ENCODE measurements around the gene CWC27.

Gene CWC27

GRCh38 chr5:65020492-65020891 is 251.8 kb downstream of the CWC27 start:
- TF ChIP-seq CTBP1 (IDR thresholded peaks at IDR 0.05; ENCODE audit: borderline replicate concordance): no peak
- no peak for TF ChIP-seq LEF1 (IDR thresholded peaks at IDR 0.05; ENCODE audit: borderline replicate concordance)
- no peak for TF ChIP-seq ZNF384 (IDR thresholded peaks at IDR 0.05)
- TF ChIP-seq FOXK2 (IDR thresholded peaks at IDR 0.05): no peak
- TF ChIP-seq FOXA1 (IDR thresholded peaks at IDR 0.05): no peak
- TF ChIP-seq L3MBTL2 (conservative IDR thresholded peaks at IDR 0.05): no peak
- no peak for TF ChIP-seq HDGF (IDR thresholded peaks at IDR 0.05; ENCODE audit: borderline replicate concordance)
- TF ChIP-seq SP1 (IDR thresholded peaks at IDR 0.05): no peak
- TF ChIP-seq SUZ12 (IDR thresholded peaks at IDR 0.05): no peak
- no peak for TF ChIP-seq TARDBP (IDR thresholded peaks at IDR 0.05)
- TF ChIP-seq ARNT (IDR thresholded peaks at IDR 0.05): no peak
- no peak for TF ChIP-seq BHLHE40 (IDR thresholded peaks at IDR 0.05; ENCODE audit: borderline replicate concordance)
- TF ChIP-seq NFRKB (IDR thresholded peaks at IDR 0.05): no peak
- TF ChIP-seq PKNOX1 (IDR thresholded peaks at IDR 0.05): no peak
- no peak for TF ChIP-seq ELF4 (IDR thresholded peaks at IDR 0.05)
- no peak for TF ChIP-seq FOXM1 (IDR thresholded peaks at IDR 0.05; ENCODE audit: borderline replicate concordance)
- DNase-seq (ENCODE audit: extremely low spot score): no peak
- ChIA-PET POLR2A (no interaction called here), CTCF (no interaction called here)

GRCh38 chr5:65021527-65022226 is 252.9 kb downstream of the CWC27 start:
- ChIA-PET CTCF (no interaction called here), POLR2A (no interaction called here)
- DNase-seq (ENCODE audit: extremely low spot score): no peak
- TF ChIP-seq HDGF (IDR thresholded peaks at IDR 0.05; ENCODE audit: borderline replicate concordance) (no peak), SUZ12 (IDR thresholded peaks at IDR 0.05) (no peak), PKNOX1 (IDR thresholded peaks at IDR 0.05) (no peak), FOXM1 (IDR thresholded peaks at IDR 0.05; ENCODE audit: borderline replicate concordance) (no peak)

- ChIA-PET POLR2A (no interaction called here), CTCF (no interaction called here)
- TF ChIP-seq CTBP1 (IDR thresholded peaks at IDR 0.05; ENCODE audit: borderline replicate concordance): no peak
- no peak for TF ChIP-seq NFRKB (IDR thresholded peaks at IDR 0.05)
- no peak for TF ChIP-seq L3MBTL2 (conservative IDR thresholded peaks at IDR 0.05)
- no peak for TF ChIP-seq FOXA1 (IDR thresholded peaks at IDR 0.05)
- no peak for TF ChIP-seq SP1 (IDR thresholded peaks at IDR 0.05)
- TF ChIP-seq ARNT (IDR thresholded peaks at IDR 0.05): no peak
- TF ChIP-seq FOXM1 (IDR thresholded peaks at IDR 0.05; ENCODE audit: borderline replicate concordance): no peak
- TF ChIP-seq BHLHE40 (IDR thresholded peaks at IDR 0.05; ENCODE audit: borderline replicate concordance): no peak
- TF ChIP-seq TARDBP (IDR thresholded peaks at IDR 0.05): no peak
- TF ChIP-seq ZNF384 (IDR thresholded peaks at IDR 0.05): no peak
- no peak for TF ChIP-seq ELF4 (IDR thresholded peaks at IDR 0.05)
- TF ChIP-seq SUZ12 (IDR thresholded peaks at IDR 0.05): no peak
- no peak for TF ChIP-seq LEF1 (IDR thresholded peaks at IDR 0.05; ENCODE audit: borderline replicate concordance)
- no peak for TF ChIP-seq PKNOX1 (IDR thresholded peaks at IDR 0.05)
- no peak for TF ChIP-seq FOXK2 (IDR thresholded peaks at IDR 0.05)
- TF ChIP-seq HDGF (IDR thresholded peaks at IDR 0.05; ENCODE audit: borderline replicate concordance): no peak
- no peak for DNase-seq (ENCODE audit: extremely low spot score)
Observed at GRCh38 chr5:65022932-65023331, 254.2 kb downstream of the CWC27 start.

- TF ChIP-seq TARDBP (IDR thresholded peaks at IDR 0.05): no peak
- TF ChIP-seq SP1 (IDR thresholded peaks at IDR 0.05): no peak
- no peak for TF ChIP-seq L3MBTL2 (conservative IDR thresholded peaks at IDR 0.05)
- no peak for TF ChIP-seq FOXA1 (IDR thresholded peaks at IDR 0.05)
- no peak for TF ChIP-seq LEF1 (IDR thresholded peaks at IDR 0.05; ENCODE audit: borderline replicate concordance)
- no peak for TF ChIP-seq ELF4 (IDR thresholded peaks at IDR 0.05)
- TF ChIP-seq FOXM1 (IDR thresholded peaks at IDR 0.05; ENCODE audit: borderline replicate concordance): no peak
- no peak for TF ChIP-seq FOXK2 (IDR thresholded peaks at IDR 0.05)
- TF ChIP-seq ZNF384 (IDR thresholded peaks at IDR 0.05): no peak
- no peak for TF ChIP-seq ARNT (IDR thresholded peaks at IDR 0.05)
- TF ChIP-seq CTBP1 (IDR thresholded peaks at IDR 0.05; ENCODE audit: borderline replicate concordance): no peak
- TF ChIP-seq SUZ12 (IDR thresholded peaks at IDR 0.05): no peak
- no peak for TF ChIP-seq NFRKB (IDR thresholded peaks at IDR 0.05)
- TF ChIP-seq BHLHE40 (IDR thresholded peaks at IDR 0.05; ENCODE audit: borderline replicate concordance): no peak
- TF ChIP-seq HDGF (IDR thresholded peaks at IDR 0.05; ENCODE audit: borderline replicate concordance): no peak
- TF ChIP-seq PKNOX1 (IDR thresholded peaks at IDR 0.05): no peak
- ChIA-PET POLR2A (no interaction called here), CTCF (no interaction called here)
- DNase-seq (ENCODE audit: extremely low spot score): no peak
Observed at GRCh38 chr5:65024681-65025080, 256.0 kb downstream of the CWC27 start.

- TF ChIP-seq TARDBP (IDR thresholded peaks at IDR 0.05) (no peak), HDGF (IDR thresholded peaks at IDR 0.05; ENCODE audit: borderline replicate concordance) (no peak), L3MBTL2 (conservative IDR thresholded peaks at IDR 0.05) (no peak), NFRKB (IDR thresholded peaks at IDR 0.05) (no peak), FOXK2 (IDR thresholded peaks at IDR 0.05) (no peak), ARNT (IDR thresholded peaks at IDR 0.05) (no peak), LEF1 (IDR thresholded peaks at IDR 0.05; ENCODE audit: borderline replicate concordance) (no peak)
- POLR2A ChIA-PET: interaction anchor here (1.2 kb wide), 1 partner anchor 8 kb away, joined by 3 read pairs; no protein-coding TSS in a partner anchor
- CTCF ChIA-PET: no interaction called here
- no peak for DNase-seq (ENCODE audit: extremely low spot score)
Observed at GRCh38 chr5:65026816-65027548, 258.3 kb downstream of the CWC27 start.

All from HEK293T (cell line).